Right lobe of liver (tissue), 4 donors: ENCODE results near the gene THUMPD2.

Experiments
- POLR2A ChIP-seq: fragments of 450-650 bp; IDR thresholded peaks from one replicate; pipeline ENCODE4 v1.6.1; 2017; ENCODE audit warnings: antibody characterized with exemption, mild to moderate bottlenecking
- TF ChIP-seq, protein P1 (sequence below), 4 donors: fragments of 200-600 bp in 3 of 4; fragments of 450-650 bp in 1 of 4; IDR thresholded peaks; one replicate each; pipeline versions ENCODE4 v1.5.1 to v1.8.0; 2016 to 2022; ENCODE audit warnings: antibody characterized with exemption in 4 of 4, mild to moderate bottlenecking in 2 of 4
- donor health status: DM: no; HTN: no; CAD: no.
- donor health status: DM: no; HTN: no; CAD: no.
- donor health status: DM: no; HTN: yes; CAD: no.

DNA sequence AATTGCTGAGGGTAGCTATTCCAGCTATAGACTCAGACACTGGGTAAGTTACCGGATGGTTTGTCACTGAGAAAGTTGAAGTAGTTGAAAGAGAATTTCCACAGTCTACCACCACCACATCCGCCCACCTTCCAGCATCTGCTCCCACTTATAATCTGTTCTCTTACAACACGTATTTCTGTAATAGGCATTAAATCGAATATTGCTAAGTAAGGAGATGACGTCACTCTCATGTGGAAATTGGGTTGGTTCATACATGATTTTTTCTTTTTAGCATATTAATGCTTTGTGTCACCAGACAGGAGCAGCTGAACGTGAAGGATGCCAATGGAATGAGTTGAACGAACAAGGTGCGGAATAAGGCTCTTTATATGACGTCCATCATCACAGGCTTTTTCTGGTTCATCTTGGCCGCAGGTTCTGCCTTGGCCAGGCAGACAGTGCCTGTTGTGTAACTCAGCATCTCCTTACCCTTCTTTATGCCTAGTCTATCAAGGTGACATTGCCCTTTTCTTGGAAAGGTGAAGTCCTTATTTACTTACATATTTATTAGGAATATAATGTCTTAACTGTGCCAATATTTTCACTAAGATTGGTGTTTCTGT is 45.9 kb downstream of the THUMPD2 start:
- no peak for TF ChIP-seq POLR2A
- TF ChIP-seq, protein P1, sequence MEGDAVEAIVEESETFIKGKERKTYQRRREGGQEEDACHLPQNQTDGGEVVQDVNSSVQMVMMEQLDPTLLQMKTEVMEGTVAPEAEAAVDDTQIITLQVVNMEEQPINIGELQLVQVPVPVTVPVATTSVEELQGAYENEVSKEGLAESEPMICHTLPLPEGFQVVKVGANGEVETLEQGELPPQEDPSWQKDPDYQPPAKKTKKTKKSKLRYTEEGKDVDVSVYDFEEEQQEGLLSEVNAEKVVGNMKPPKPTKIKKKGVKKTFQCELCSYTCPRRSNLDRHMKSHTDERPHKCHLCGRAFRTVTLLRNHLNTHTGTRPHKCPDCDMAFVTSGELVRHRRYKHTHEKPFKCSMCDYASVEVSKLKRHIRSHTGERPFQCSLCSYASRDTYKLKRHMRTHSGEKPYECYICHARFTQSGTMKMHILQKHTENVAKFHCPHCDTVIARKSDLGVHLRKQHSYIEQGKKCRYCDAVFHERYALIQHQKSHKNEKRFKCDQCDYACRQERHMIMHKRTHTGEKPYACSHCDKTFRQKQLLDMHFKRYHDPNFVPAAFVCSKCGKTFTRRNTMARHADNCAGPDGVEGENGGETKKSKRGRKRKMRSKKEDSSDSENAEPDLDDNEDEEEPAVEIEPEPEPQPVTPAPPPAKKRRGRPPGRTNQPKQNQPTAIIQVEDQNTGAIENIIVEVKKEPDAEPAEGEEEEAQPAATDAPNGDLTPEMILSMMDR (IDR thresholded peaks at IDR 0.05): no peak
